DMS53 treated with DMSO at 0.1 percent for 48 hours (cell line): ENCODE measurements around the gene AKAP1.

ENCODE experiments used
- DNase-seq: peaks from one replicate; lab custom pipeline; 2025; ENCODE audit not compliant: unreplicated experiment; lab: John Stamatoyannopoulos, UW

Gene AKAP1

DNA sequence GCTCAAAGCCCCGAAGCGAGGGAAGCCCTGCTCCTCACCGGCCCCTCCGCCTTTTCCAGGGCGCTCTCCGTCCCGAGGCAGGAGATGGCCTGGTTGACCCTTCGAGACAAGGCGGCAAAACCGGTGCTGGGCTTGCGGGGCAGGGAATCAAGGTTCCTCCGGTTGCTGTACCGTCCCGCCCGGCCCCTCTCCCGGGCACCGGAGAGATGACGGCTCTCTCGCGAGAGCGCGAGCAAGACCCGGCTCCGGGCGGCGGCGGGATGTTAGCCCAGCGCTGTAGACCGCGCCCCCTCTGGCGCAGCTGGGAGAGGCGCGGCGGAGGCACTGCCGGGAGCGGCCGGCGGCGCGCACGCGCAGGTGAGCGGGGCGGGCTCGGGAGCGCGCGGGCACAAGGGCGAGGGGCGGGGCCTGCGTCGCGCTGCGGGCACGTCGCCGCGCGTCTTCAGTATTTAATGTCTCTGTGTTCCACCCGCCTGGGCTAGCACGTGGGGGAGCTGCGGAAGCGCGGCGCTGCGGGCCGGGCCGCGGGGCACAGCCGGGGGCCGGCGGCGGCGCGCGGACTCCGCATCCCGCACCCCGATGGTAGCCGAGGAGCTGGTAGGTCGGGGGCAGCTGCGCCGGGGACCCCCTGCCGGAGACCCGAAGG lies at the start of gene AKAP1:
AKAP1 (plus strand) TSS at position 445 of the 646 bp plus-strand sequence. CDS start 20,219 bp downstream, outside the sequence.
- peak; percentile 81 for DNase-seq

- no peak for DNase-seq
Observed at GRCh38 chr17:57035971-57036481, 49.0 kb upstream of the AKAP1 start.

GRCh38 chr17:57037411-57037810 lies 47.6 kb upstream of the AKAP1 start:
- no peak for DNase-seq

DNA sequence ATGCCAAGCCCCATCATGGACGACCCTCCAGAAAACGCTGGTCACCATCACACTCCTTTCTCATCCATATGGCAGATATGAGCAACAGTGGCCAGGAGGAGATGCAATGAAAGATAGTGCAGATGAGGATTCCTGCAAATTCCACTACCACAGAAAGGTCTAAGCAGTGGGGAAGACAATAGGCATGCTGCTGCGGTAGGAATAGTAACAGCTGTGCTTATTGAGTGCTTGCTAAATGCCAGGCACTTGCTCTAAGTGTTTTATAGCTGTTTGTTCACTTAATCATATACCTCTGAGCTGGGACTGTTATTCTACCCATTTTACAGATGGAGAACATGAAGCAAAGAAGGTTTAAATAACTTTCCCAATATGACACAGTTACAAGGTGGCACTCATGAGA lies 46.6 kb upstream of the AKAP1 start:
- DNase-seq: no peak

- no peak for DNase-seq
Observed at GRCh38 chr17:57040571-57040970, 44.5 kb upstream of the AKAP1 start.

GRCh38 chr17:57043276-57043675 lies 41.8 kb upstream of the AKAP1 start:
- DNase-seq: no peak

DNA sequence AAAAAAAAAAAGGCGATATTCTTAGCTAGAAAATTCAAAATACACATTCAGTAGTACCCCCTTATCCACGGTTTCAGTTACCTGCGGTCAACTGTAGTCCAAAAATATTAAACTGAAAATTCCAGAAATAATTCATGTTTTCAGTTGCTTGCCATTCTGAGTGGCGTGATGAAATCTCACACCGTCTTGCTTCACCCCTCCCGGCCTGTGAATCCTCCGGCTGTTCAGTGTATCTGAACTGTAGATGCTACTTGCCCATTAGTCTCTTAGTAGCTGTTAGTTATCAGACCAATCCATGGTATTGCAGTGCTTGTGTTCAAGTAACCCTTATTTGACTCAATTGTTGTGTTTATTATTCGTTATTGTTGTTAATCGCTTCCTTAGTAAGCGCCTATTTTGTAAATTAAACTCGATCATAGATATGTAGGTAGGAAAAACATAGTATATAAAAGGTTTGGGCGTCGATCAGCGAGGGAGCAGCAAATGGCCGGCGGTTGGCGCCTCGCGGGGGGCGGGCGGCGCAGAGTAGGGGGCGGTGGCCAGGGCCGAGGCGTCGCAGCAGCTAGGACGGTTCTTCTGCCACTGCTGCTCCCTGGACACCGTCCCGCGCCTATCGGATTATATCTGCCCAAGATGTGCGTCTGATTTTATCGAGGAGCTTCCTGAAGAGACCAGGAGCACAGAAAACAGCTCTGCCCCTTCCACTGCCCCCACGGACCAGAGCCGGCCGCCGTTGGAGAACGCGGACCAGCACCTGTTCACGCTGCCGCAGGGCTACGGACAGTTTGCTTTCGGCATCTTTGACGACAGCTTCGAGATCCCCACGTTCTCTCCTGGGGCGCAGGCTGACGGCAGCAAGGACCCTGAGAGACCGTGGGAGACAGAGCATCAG lies 39.8 kb upstream of the AKAP1 start:
- no peak for DNase-seq

DNA sequence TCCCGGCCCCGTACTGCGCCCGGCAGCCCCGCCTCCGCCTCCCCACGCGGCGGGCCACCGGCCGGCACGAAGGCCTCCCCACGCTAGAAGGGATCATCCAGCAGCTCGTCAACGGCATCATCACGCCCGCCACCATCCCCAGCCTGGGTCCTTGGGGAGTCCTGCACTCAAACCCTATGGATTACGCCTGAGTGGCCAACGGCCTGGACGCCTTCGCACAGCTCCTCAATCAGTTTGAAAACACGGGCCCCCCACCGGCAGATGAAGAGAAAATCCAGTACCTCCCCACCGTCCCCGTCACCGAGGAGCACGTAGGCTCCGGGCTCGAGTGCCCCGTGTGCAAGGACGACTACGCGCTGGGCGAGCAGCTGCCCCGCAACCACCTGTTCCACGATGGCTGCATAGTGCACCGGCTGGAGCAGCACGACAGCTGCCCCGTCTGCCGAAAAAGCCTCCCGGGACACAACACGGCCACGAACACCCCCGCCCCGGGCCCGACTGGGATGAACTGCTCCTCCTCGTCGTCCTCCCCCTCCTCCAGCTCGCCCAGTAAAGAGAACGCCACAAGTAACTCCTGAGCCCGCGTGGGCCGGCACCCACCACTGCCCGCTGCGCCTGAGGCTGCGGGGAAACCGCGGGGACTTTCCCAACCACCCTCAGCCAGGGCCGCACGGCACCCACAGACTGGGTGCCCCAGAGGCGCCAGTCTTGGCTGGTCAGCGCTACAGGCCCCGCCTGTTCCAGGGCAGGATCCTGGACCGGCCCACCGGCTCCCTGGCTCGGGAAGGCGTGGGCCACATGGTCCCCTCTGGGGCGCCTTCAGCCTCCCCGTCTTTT lies 39.0 kb upstream of the AKAP1 start:
- DNase-seq: peak; percentile 4

DNA sequence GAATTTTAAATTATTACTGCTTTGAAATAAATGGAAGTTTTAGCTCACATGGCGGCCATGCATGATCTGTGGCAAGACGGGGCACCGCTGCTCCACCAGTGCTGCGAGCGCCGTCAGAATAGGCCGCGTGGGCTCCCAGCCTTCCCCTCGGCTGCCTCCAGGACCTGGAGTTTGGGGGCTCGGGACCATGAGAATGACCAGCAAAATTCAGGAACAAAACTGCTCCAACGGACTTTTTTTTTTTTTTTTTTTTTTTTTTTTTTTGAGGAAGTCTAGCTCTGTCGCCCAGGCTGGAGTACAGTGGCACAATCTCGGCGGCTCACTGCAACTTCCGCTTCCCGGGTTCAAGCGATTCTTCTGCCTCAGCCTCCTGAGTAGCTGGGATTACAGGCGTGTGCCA lies 38.3 kb upstream of the AKAP1 start:
- no peak for DNase-seq

GRCh38 chr17:57048096-57048495 lies 37.0 kb upstream of the AKAP1 start:
- no peak for DNase-seq

DNA sequence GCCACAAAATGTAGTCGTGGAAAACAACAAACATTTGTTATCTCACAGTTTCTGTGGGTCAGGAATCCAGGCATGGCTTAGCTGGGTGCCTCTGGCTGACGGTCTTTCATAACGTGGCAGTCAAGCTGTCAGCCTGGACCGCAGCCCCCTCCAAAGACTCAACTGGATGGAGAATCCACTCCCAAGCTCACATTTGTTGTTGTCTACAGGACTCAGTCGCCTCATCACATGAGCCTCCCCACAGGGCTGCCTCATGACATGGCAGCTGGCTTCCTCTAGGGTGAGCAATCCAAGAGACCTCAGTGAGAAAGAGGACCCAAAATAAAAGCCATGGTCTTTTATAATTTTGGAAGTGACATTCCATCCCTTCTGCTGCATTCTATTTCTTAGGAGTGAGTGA lies 34.7 kb upstream of the AKAP1 start:
- DNase-seq: no peak

- DNase-seq: no peak
Observed at GRCh38 chr17:57051886-57052361, 33.1 kb upstream of the AKAP1 start.

DNA sequence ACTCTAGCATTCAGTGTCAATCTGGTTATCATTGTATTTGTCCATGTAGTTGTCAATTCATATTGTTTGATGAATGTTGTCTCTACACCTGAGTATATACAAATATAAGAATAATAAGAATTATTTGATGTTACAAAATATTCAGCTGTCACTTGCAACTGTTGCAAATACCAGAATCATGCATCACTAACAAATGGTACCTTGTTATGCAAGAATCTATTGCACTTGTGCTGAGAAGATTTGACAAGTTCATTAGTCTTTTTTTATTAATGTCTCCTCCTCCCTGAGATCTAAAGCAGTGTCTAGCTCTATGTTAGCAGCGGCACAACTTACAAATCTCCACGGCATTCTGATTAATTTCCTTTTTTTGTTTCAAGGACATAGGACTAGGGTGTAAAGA lies 22.2 kb upstream of the AKAP1 start:
- no peak for DNase-seq

GRCh38 chr17:57067162-57067561 lies 17.9 kb upstream of the AKAP1 start:
- DNase-seq: no peak

GRCh38 chr17:57067781-57068180 lies 17.3 kb upstream of the AKAP1 start:
- no peak for DNase-seq

- no peak for DNase-seq
Observed at GRCh38 chr17:57068222-57068658, 16.8 kb upstream of the AKAP1 start.

GRCh38 chr17:57068707-57069106 lies 16.3 kb upstream of the AKAP1 start:
- DNase-seq: no peak

- DNase-seq: no peak
Observed at GRCh38 chr17:57071991-57072944, 12.8 kb upstream of the AKAP1 start.

DNA sequence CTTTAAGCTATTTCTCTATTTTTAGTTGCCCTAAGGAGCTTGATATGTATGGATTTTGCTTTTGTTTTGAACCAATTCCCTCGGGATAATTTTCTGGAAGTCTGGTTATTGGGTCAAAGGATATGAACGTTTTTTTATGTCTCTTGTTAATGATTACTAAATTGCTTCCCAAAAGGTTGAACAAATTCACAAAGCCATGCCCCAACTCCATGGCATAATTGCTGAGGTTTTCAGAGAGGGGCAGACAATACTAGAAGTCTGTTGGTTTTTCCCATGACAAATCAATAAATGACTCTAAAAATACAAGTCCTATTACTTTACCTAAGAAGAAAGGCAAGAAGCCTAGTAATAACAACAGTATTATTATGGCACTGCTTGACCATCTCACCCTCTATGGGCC lies 11.4 kb upstream of the AKAP1 start:
- no peak for DNase-seq

DNA sequence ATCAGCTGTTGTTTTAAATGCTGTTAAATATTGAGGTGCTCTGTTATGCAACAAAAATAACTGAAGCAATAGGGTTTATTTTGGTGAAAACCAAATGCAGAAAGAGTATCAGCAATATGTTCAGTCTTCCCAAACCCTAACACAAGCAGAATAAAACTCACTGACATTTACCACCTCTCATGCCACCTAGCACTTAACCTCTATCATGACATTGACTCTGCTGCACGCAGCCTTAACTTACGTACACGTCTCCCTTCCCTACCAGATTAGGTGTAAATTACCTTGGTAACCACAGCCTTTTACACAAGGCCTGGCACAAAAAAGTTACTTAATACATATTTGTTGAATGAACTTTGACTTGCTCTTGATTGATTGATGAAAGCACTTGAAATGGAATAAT lies 9.9 kb upstream of the AKAP1 start:
- DNase-seq: no peak
